HG02763 (cell line): ENCODE measurements around the gene PPP4R1.

Source experiments
- ATAC-seq: cut with Tn5 transposase; IDR thresholded peaks from one replicate; pipeline ENCODE4 v1.9.1; 2021; ENCODE audit warnings: mild to moderate bottlenecking, moderate library complexity; ENCODE audit not compliant: unreplicated experiment

PPP4R1 gene

GRCh38 chr18:9549405-9549804, 65.0 kb downstream of the PPP4R1 start:
- no peak for ATAC-seq

GRCh38 chr18:9547782-9548181, 66.6 kb downstream of the PPP4R1 start:
- no peak for ATAC-seq

GRCh38 chr18:9546468-9546867, 67.9 kb downstream of the PPP4R1 start:
- no peak for ATAC-seq

GRCh38 chr18:9545029-9545428, 69.3 kb downstream of the PPP4R1 start:
- ATAC-seq: no peak

GRCh38 chr18:9542924-9543323, 71.4 kb downstream of the PPP4R1 start:
- ATAC-seq: no peak

- ATAC-seq: no peak
These were observed 74.4 kb downstream of the PPP4R1 start for GRCh38 chr18:9539938-9540337.

GRCh38 chr18:9539283-9539682, 75.1 kb downstream of the PPP4R1 start:
- ATAC-seq: no peak

GRCh38 chr18:9537677-9538076, 76.7 kb downstream of the PPP4R1 start:
- ATAC-seq: no peak

GRCh38 chr18:9536354-9537152, 77.8 kb downstream of the PPP4R1 start:
- ATAC-seq: no peak

GRCh38 chr18:9535430-9535991, 78.8 kb downstream of the PPP4R1 start:
- ATAC-seq: no peak

GRCh38 chr18:9534844-9535243, 79.5 kb downstream of the PPP4R1 start:
- no peak for ATAC-seq

GRCh38 chr18:9531791-9532410, 82.5 kb downstream of the PPP4R1 start:
- no peak for ATAC-seq

GRCh38 chr18:9530226-9531009, 83.9 kb downstream of the PPP4R1 start:
- no peak for ATAC-seq

GRCh38 chr18:9526458-9526857, 87.9 kb downstream of the PPP4R1 start:
- ATAC-seq: no peak

GRCh38 chr18:9522952-9523351, 91.4 kb downstream of the PPP4R1 start:
- no peak for ATAC-seq

- no peak for ATAC-seq
These were observed 92.6 kb downstream of the PPP4R1 start for GRCh38 chr18:9521770-9522169.

- ATAC-seq: no peak
These were observed 93.7 kb downstream of the PPP4R1 start for GRCh38 chr18:9520666-9521065.

- no peak for ATAC-seq
These were observed 95.0 kb downstream of the PPP4R1 start for GRCh38 chr18:9519399-9519798.

GRCh38 chr18:9517869-9518268, 96.5 kb downstream of the PPP4R1 start:
- no peak for ATAC-seq

GRCh38 chr18:9516437-9517064, 97.8 kb downstream of the PPP4R1 start:
- ATAC-seq: no peak

- no peak for ATAC-seq
These were observed 100.3 kb downstream of the PPP4R1 start for GRCh38 chr18:9513971-9514512.
